Upper lobe of right lung (tissue), 1 donor: ENCODE data around the gene DDX6. TPM values are rescaled to one million over a fixed set of nuclear protein-coding genes. Genes with fewer than 3 reads are reported as not detected.

ENCODE experiments used
- ATAC-seq: fragments of 200-7000 bp; cut with Tn5 transposase; one replicate; pipeline ENCODE4 v1.9.1; 2020; ENCODE audit warnings: mild to moderate bottlenecking, moderate library complexity
- DNase-seq: peaks from one replicate; pipeline ENCODE4 v3.0.0-alpha.2; 2020
- H3K27ac ChIP-seq: fragments of 200-600 bp; one replicate; pipeline ENCODE4 v1.8.0; 2022
- H3K27me3 ChIP-seq: fragments of 200-600 bp; one replicate; pipeline ENCODE4 v1.8.0; 2022; ENCODE audit warnings: mild to moderate bottlenecking
- H3K36me3 ChIP-seq: fragments of 200-600 bp; one replicate; pipeline ENCODE4 v1.8.0; 2022
- H3K4me1 ChIP-seq: fragments of 200-600 bp; one replicate; pipeline ENCODE4 v1.8.0; 2022
- H3K4me3 ChIP-seq: fragments of 200-600 bp; one replicate; pipeline ENCODE4 v1.8.0; 2022; ENCODE audit warnings: mild to moderate bottlenecking
- H3K9me3 ChIP-seq: fragments of 200-600 bp; one replicate; pipeline ENCODE4 v1.8.0; 2022
- intact Hi-C: fragments of 100-400 bp; cut with DNase I; formaldehyde crosslinking; loops from one replicate; pipeline ENCODE4 v1.11.0; 2022
- total RNA-seq: library from RNA; stranded (reverse); fragmentation: NEBNext Ultra II Directional; extraction: Animal tissue kit (Norgen Biotek cat#: 25700); gene quantifications from one replicate; pipeline ENCODE4 v1.2.1, GENCODE V29; 2021
- TF ChIP-seq, protein P1 (sequence below): fragments of 200-600 bp; IDR thresholded peaks from one replicate; pipeline ENCODE4 v1.8.0; 2022; ENCODE audit warnings: antibody characterized with exemption
- donor health status: DM: no; HTN: yes; CAD: no; lungs with severe emphysema.

DDX6 gene
- total RNA-seq, 1 donor from 2014 or later: 115 TPM

DNA sequence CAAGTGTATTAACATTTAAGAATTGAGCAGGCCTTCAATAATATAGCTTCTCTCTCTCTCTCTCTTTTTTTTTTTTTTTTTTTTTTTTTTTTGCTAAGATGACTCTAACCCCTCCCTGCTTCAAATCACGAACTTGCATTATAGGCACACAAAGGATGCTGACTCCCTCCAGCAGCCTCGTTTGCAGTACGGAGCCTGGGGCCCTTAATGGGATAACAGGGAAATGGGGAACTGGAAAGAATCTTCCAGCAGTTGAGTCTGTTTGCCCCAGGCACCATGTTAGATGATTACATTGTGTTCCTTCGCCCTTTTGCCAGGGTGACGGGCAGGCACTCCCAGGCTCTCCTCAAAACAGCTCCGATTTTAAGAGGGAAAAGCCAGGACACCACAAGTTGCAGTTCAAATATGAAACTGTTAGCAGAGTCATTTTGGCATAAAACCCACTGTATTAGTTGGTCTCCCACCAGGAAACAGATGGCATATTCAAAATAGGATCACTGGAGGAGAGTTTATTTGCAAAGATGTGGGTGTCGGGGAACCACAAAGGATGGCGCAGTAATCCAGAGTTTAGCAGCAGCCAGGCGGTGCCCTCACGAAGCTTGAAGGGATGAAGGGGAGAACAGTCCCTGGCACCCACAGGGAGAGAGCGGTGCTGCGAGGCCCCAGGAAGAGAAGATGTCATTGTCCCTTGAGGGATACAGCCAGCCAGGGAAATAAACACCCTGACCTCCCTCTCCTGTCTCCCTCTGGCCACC is 85.0 kb downstream of the DDX6 start:
- H3K4me1 ChIP-seq: no peaks in the 10 kb centered on the region
- no peak for DNase-seq
- TF ChIP-seq, protein P1, sequence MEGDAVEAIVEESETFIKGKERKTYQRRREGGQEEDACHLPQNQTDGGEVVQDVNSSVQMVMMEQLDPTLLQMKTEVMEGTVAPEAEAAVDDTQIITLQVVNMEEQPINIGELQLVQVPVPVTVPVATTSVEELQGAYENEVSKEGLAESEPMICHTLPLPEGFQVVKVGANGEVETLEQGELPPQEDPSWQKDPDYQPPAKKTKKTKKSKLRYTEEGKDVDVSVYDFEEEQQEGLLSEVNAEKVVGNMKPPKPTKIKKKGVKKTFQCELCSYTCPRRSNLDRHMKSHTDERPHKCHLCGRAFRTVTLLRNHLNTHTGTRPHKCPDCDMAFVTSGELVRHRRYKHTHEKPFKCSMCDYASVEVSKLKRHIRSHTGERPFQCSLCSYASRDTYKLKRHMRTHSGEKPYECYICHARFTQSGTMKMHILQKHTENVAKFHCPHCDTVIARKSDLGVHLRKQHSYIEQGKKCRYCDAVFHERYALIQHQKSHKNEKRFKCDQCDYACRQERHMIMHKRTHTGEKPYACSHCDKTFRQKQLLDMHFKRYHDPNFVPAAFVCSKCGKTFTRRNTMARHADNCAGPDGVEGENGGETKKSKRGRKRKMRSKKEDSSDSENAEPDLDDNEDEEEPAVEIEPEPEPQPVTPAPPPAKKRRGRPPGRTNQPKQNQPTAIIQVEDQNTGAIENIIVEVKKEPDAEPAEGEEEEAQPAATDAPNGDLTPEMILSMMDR: no peak
- ATAC-seq: no peak
- no peaks in the 10 kb centered on the region for H3K27me3 ChIP-seq
- no peak overlapping the region for H3K4me3 ChIP-seq
- H3K36me3 ChIP-seq: no peaks in the 10 kb centered on the region
- H3K9me3 ChIP-seq: no peaks in the 10 kb centered on the region
- intact Hi-C loops: no loop called here
- H3K27ac ChIP-seq: no peak overlapping the region

DNA sequence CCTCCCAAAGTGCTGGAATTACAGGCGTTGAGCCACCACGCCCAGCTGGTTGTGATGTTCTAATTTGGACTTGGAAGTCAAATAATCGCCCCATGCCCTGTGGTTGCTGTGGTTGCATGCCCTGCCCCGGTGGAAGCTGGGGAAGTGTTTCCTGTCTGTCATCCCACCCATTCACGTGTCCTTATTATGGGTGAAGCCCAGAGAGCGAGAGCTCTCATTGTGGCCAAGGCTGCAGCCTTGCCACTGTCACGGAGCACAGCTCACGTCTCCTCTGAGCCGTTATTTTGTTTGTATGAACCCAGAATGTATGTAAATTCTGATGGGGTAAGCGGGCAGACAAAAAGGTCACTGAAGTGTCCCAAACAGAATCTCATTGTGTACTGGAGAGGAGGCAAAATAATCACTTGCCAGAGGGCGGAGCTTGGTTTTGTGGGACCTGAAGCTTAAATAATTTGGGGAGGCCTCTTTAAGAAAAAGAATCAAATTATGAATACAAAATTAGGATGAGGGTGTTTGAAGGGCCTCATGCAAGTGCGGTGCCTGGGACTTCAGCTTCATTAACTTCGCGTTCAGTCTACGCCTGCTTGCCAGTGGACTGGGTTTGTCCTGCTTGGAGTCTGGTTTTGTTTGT is 85.7 kb downstream of the DDX6 start:
- Histone ChIP-seq H3K4me1 (no peaks in the 10 kb centered on the region), H3K27me3 (no peaks in the 10 kb centered on the region), H3K27ac (no peak overlapping the region), H3K9me3 (no peaks in the 10 kb centered on the region), H3K4me3 (no peak overlapping the region), H3K36me3 (no peaks in the 10 kb centered on the region)
- DNase-seq: no peak
- peak; percentile 86 for ATAC-seq
- TF ChIP-seq, protein P1: no peak
- intact Hi-C loops: no loop called here

DNA sequence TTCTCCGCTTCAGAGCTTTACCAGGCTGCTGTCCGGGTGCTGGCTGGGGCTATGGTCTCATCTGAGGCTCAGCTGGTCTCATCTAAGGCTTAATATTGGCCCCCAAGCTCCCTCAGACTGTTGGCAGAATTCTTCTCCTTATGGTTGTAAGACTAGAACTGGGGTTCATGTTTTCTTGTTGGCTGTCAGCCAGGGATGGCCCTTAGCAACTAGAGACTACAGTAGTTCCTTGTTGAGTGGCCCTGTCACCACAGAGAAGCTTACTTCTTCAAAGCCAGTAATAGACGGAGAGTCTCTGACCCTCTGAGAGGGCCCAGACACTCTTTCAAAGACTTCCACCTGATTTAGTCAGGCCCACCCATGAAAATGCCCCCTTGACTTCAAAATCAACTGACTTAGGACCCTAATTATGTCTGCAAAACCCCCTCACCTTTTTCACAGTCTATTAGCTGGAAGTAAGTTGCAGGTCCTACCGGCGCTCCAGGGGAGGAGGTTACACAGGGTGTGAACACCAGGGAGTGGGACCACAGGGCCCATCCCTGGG is 87.3 kb downstream of the DDX6 start:
- no peak for DNase-seq
- no peak overlapping the region for H3K4me3 ChIP-seq
- no peaks in the 10 kb centered on the region for H3K4me1 ChIP-seq
- peak; percentile 76 for ATAC-seq
- intact Hi-C loops: no loop called here
- no peaks in the 10 kb centered on the region for H3K27me3 ChIP-seq
- TF ChIP-seq, protein P1: no peak
- H3K36me3 ChIP-seq: no peaks in the 10 kb centered on the region
- no peak overlapping the region for H3K27ac ChIP-seq
- no peaks in the 10 kb centered on the region for H3K9me3 ChIP-seq

DNA sequence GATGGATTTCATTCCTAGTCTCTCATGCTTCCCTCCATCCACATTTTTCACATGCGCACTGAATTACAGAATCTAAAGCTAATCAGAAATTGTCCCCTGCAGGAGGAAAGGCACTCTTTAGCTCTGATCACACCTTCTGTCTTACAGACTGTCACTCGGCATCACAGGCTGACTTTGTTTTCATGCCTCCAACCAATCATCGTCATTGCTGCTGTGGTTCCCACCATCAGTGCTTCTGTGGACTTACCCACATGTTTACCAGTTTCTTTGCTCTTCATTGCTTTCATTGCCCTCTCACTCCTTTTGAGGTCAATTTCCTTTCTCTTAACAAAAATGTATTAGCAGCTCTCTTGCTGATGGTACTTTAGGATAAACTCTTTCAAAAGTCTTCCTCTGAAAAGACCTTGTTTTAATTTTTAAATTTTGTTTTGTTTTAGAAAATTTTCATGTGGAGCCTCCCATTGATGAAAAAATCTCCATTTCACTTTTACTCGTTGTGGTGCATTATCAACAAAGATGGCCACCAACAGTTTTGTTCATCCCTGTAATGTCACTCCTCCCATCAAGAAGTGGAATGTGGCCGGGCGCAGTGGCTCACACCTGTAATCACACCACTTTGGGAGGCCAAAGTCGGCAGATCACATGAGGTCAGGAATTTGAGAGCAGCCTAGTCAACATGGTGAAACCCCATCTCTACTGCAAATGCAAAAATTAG is 91.3 kb downstream of the DDX6 start:
- intact Hi-C loops: no loop called here
- Histone ChIP-seq H3K9me3 (no peaks in the 10 kb centered on the region), H3K4me3 (no peak overlapping the region), H3K36me3 (no peaks in the 10 kb centered on the region), H3K27ac (no peak overlapping the region), H3K4me1 (no peaks in the 10 kb centered on the region), H3K27me3 (no peaks in the 10 kb centered on the region)
- no peak for ATAC-seq
- TF ChIP-seq, protein P1: no peak
- no peak for DNase-seq

Other genes starting within 250 kb of the DDX6 start
- 18.2 TPM for gene IFT46, start 225.2 kb downstream of the DDX6 start, total RNA-seq
- 120 TPM for gene ARCN1, start 218.8 kb downstream of the DDX6 start, total RNA-seq
- 79.6 TPM for gene PHLDB1, start 183.5 kb downstream of the DDX6 start, total RNA-seq
- gene TREH, start 111.5 kb downstream of the DDX6 start, total RNA-seq: 0.46 TPM
- gene CXCR5, start 92.7 kb upstream of the DDX6 start, total RNA-seq: not detected
- 62.5 TPM for gene BCL9L, start 134.8 kb upstream of the DDX6 start, total RNA-seq
- not detected for gene UPK2, start 165.1 kb upstream of the DDX6 start, total RNA-seq
- not detected for gene FOXR1, start 180.6 kb upstream of the DDX6 start, total RNA-seq
- 59.4 TPM for gene CENATAC, start 207.0 kb upstream of the DDX6 start, total RNA-seq
- 850 TPM for gene RPS25, start 227.2 kb upstream of the DDX6 start, total RNA-seq
- 44.6 TPM for gene TRAPPC4, start 227.6 kb upstream of the DDX6 start, total RNA-seq
- gene SLC37A4, start 239.7 kb upstream of the DDX6 start, total RNA-seq: 19.3 TPM